ENCODE data around the gene LMBR1.

DNA sequence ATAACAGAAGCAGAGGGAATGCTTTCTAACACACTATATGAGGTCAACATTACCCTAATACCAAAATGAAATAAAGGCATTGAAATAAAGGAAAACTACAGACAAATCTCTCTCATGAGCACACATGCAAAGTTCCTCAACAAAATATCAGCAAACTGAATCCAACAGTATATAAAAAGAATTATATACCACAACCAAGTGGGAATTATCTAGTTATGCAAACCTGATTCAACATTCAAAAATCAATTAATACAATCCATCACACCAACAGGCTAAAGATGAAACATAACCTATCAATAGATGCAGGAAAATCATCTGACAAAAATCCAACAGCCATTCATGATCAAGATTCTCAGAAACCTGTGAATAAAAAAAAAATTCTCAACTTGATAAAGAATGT, 34.5 kb downstream of the LMBR1 start:
- TF ChIP-seq SP1 (IDR thresholded peaks at IDR 0.05) (no peak), HNF4G (IDR thresholded peaks at IDR 0.05) (no peak), RAD21 (IDR thresholded peaks at IDR 0.05) (no peak), EGR1 (IDR thresholded peaks at IDR 0.05; ENCODE audit: low read depth in 2 of 2) (no peak)
- TF ChIP-seq, protein P1, sequence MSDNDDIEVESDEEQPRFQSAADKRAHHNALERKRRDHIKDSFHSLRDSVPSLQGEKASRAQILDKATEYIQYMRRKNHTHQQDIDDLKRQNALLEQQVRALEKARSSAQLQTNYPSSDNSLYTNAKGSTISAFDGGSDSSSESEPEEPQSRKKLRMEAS (IDR thresholded peaks at IDR 0.05) = no peak
- TF ChIP-seq, protein P2, sequence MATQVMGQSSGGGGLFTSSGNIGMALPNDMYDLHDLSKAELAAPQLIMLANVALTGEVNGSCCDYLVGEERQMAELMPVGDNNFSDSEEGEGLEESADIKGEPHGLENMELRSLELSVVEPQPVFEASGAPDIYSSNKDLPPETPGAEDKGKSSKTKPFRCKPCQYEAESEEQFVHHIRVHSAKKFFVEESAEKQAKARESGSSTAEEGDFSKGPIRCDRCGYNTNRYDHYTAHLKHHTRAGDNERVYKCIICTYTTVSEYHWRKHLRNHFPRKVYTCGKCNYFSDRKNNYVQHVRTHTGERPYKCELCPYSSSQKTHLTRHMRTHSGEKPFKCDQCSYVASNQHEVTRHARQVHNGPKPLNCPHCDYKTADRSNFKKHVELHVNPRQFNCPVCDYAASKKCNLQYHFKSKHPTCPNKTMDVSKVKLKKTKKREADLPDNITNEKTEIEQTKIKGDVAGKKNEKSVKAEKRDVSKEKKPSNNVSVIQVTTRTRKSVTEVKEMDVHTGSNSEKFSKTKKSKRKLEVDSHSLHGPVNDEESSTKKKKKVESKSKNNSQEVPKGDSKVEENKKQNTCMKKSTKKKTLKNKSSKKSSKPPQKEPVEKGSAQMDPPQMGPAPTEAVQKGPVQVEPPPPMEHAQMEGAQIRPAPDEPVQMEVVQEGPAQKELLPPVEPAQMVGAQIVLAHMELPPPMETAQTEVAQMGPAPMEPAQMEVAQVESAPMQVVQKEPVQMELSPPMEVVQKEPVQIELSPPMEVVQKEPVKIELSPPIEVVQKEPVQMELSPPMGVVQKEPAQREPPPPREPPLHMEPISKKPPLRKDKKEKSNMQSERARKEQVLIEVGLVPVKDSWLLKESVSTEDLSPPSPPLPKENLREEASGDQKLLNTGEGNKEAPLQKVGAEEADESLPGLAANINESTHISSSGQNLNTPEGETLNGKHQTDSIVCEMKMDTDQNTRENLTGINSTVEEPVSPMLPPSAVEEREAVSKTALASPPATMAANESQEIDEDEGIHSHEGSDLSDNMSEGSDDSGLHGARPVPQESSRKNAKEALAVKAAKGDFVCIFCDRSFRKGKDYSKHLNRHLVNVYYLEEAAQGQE (IDR thresholded peaks at IDR 0.05) = no peak
- TF ChIP-seq, protein P3, sequence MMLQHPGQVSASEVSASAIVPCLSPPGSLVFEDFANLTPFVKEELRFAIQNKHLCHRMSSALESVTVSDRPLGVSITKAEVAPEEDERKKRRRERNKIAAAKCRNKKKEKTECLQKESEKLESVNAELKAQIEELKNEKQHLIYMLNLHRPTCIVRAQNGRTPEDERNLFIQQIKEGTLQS (IDR thresholded peaks at IDR 0.05) = no peak
- TF ChIP-seq, protein P4, sequence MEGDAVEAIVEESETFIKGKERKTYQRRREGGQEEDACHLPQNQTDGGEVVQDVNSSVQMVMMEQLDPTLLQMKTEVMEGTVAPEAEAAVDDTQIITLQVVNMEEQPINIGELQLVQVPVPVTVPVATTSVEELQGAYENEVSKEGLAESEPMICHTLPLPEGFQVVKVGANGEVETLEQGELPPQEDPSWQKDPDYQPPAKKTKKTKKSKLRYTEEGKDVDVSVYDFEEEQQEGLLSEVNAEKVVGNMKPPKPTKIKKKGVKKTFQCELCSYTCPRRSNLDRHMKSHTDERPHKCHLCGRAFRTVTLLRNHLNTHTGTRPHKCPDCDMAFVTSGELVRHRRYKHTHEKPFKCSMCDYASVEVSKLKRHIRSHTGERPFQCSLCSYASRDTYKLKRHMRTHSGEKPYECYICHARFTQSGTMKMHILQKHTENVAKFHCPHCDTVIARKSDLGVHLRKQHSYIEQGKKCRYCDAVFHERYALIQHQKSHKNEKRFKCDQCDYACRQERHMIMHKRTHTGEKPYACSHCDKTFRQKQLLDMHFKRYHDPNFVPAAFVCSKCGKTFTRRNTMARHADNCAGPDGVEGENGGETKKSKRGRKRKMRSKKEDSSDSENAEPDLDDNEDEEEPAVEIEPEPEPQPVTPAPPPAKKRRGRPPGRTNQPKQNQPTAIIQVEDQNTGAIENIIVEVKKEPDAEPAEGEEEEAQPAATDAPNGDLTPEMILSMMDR (IDR thresholded peaks at IDR 0.05; ENCODE audit: low read depth, low read length, missing input control) = no peak
